ENCODE data around the gene CFAP20DC.
"Not testable (repeated sequence)": the region's sequence is repeated elsewhere in the genome, so short reads cannot be mapped to it uniquely, and the experiment has no call there.

The CFAP20DC gene

GRCh38 chr3:58839187-58839586 lies 210.6 kb downstream of the CFAP20DC start:
- DNase-seq (ENCODE audit: low read depth in 1 of 2, low spot score in 1 of 2) = no peak
- no peak for TF ChIP-seq JUND (IDR thresholded peaks at IDR 0.05; ENCODE audit: low read depth)
- in situ Hi-C loops (cut with HindIII; ENCODE audit: low pct_unique_long_range_greater_than_20kb, low sequenced_read_pairs) = no loop called here

GRCh38 chr3:58837856-58838255 lies 212.0 kb downstream of the CFAP20DC start:
- in situ Hi-C loops (cut with HindIII; ENCODE audit: low pct_unique_long_range_greater_than_20kb, low sequenced_read_pairs) = no loop called here
- DNase-seq (ENCODE audit: low read depth in 1 of 2, low spot score in 1 of 2) = no peak
- TF ChIP-seq JUND (IDR thresholded peaks at IDR 0.05; ENCODE audit: low read depth) = no peak

- in situ Hi-C loops (cut with HindIII; ENCODE audit: low pct_unique_long_range_greater_than_20kb, low sequenced_read_pairs) = no loop called here
- TF ChIP-seq JUND (IDR thresholded peaks at IDR 0.05; ENCODE audit: low read depth) = no peak
- DNase-seq (ENCODE audit: low read depth in 1 of 2, low spot score in 1 of 2) = no peak
Measured at GRCh38 chr3:58837141-58837843, 212.5 kb downstream of the CFAP20DC start.

- no peak for TF ChIP-seq JUND (IDR thresholded peaks at IDR 0.05; ENCODE audit: low read depth)
- no peak for DNase-seq (ENCODE audit: low read depth in 1 of 2, low spot score in 1 of 2)
- in situ Hi-C loops (cut with HindIII; ENCODE audit: low pct_unique_long_range_greater_than_20kb, low sequenced_read_pairs) = no loop called here
Measured at GRCh38 chr3:58835086-58835485, 214.7 kb downstream of the CFAP20DC start.

GRCh38 chr3:58833491-58833890 lies 216.3 kb downstream of the CFAP20DC start:
- no peak for DNase-seq (ENCODE audit: low read depth in 1 of 2, low spot score in 1 of 2)
- in situ Hi-C loops (cut with HindIII; ENCODE audit: low pct_unique_long_range_greater_than_20kb, low sequenced_read_pairs) = no loop called here
- TF ChIP-seq JUND (IDR thresholded peaks at IDR 0.05; ENCODE audit: low read depth) = no peak

- no peak for DNase-seq (ENCODE audit: low read depth in 1 of 2, low spot score in 1 of 2)
Measured at GRCh38 chr3:58829321-58830000, 220.4 kb downstream of the CFAP20DC start.

GRCh38 chr3:58824777-58825176 lies 225.0 kb downstream of the CFAP20DC start:
- no peak for DNase-seq (ENCODE audit: low read depth in 1 of 2, low spot score in 1 of 2)
- no peak for TF ChIP-seq JUND (IDR thresholded peaks at IDR 0.05; ENCODE audit: low read depth)
- in situ Hi-C loops (cut with HindIII; ENCODE audit: low pct_unique_long_range_greater_than_20kb, low sequenced_read_pairs) = no loop called here

More at GRCh38 chr3:58829321-58830000, 220.4 kb downstream of the CFAP20DC start:
- in situ Hi-C loops (cut with HindIII; ENCODE audit: low pct_unique_long_range_greater_than_20kb, low sequenced_read_pairs) = no loop called here
- no peak for TF ChIP-seq JUND (IDR thresholded peaks at IDR 0.05; ENCODE audit: low read depth)

GRCh38 chr3:58824285-58824684 lies 225.5 kb downstream of the CFAP20DC start:
- DNase-seq (ENCODE audit: low read depth in 1 of 2, low spot score in 1 of 2) = peak; percentile 17 to 72
- TF ChIP-seq JUND (IDR thresholded peaks at IDR 0.05; ENCODE audit: low read depth) = no peak
- in situ Hi-C loops (cut with HindIII; ENCODE audit: low pct_unique_long_range_greater_than_20kb, low sequenced_read_pairs) = no loop called here

- DNase-seq (ENCODE audit: low read depth in 1 of 2, low spot score in 1 of 2) = not testable (repeated sequence)
Measured at GRCh38 chr3:58806551-58807244, 243.1 kb downstream of the CFAP20DC start.

GRCh38 chr3:58804914-58805313 lies 244.9 kb downstream of the CFAP20DC start:
- in situ Hi-C loops (cut with HindIII; ENCODE audit: low pct_unique_long_range_greater_than_20kb, low sequenced_read_pairs) = no loop called here
- DNase-seq (ENCODE audit: low read depth in 1 of 2, low spot score in 1 of 2) = no peak
- TF ChIP-seq JUND (IDR thresholded peaks at IDR 0.05; ENCODE audit: low read depth) = no peak

More at GRCh38 chr3:58806551-58807244, 243.1 kb downstream of the CFAP20DC start:
- in situ Hi-C loops (cut with HindIII; ENCODE audit: low pct_unique_long_range_greater_than_20kb, low sequenced_read_pairs) = not testable (repeated sequence)

- no peak for DNase-seq (ENCODE audit: low read depth in 1 of 2, low spot score in 1 of 2)
- in situ Hi-C loops (cut with HindIII; ENCODE audit: low pct_unique_long_range_greater_than_20kb, low sequenced_read_pairs) = no loop called here
- TF ChIP-seq JUND (IDR thresholded peaks at IDR 0.05; ENCODE audit: low read depth) = no peak
Measured at GRCh38 chr3:58801541-58801940, 248.3 kb downstream of the CFAP20DC start.

- in situ Hi-C loops (cut with HindIII; ENCODE audit: low pct_unique_long_range_greater_than_20kb, low sequenced_read_pairs) = no loop called here
- no peak for TF ChIP-seq JUND (IDR thresholded peaks at IDR 0.05; ENCODE audit: low read depth)
- no peak for DNase-seq (ENCODE audit: low read depth in 1 of 2, low spot score in 1 of 2)
Measured at GRCh38 chr3:58800940-58801339, 248.9 kb downstream of the CFAP20DC start.

GRCh38 chr3:58800032-58800431 lies 249.8 kb downstream of the CFAP20DC start:
- in situ Hi-C loops (cut with HindIII; ENCODE audit: low pct_unique_long_range_greater_than_20kb, low sequenced_read_pairs) = no loop called here
- no peak for TF ChIP-seq JUND (IDR thresholded peaks at IDR 0.05; ENCODE audit: low read depth)
- DNase-seq (ENCODE audit: low read depth in 1 of 2, low spot score in 1 of 2) = no peak
